ENCODE data around the gene WDR62. TPM values are rescaled to one million over a fixed set of nuclear protein-coding genes. Genes with fewer than 3 reads are reported as not detected.

WDR62 gene
- total RNA-seq, 2 donors from 2014 or later: 17.5 to 84.0 TPM

Other genes with a start within 250 kb of the WDR62 start
- gene PRODH2, start 242.1 kb upstream of the WDR62 start, total RNA-seq: not detected
- gene NPHS1, start 202.4 kb upstream of the WDR62 start, total RNA-seq: under 1 TPM in 1 of 2 donors, not detected in 1; 0.10 TPM
- 1 to 10 TPM; 1.2 to 3.3 TPM for gene KIRREL2, start 198.0 kb upstream of the WDR62 start, total RNA-seq
- 1 to 10 TPM; 2.9 to 9.3 TPM for gene APLP1, start 186.3 kb upstream of the WDR62 start, total RNA-seq
- 100 to 1,000 TPM in 1 of 2 donors, 10 to 100 TPM in 1; 58.9 to 144 TPM for gene NFKBID, start 154.4 kb upstream of the WDR62 start, total RNA-seq
- gene HCST, start 152.4 kb upstream of the WDR62 start, total RNA-seq: 10 to 100 TPM; 40.0 to 48.5 TPM
- gene TYROBP, start 146.6 kb upstream of the WDR62 start, total RNA-seq: under 1 TPM in 1 of 2 donors, not detected in 1; 0.75 TPM
- gene LRFN3, start 118.5 kb upstream of the WDR62 start, total RNA-seq: 10 to 100 TPM in 1 of 2 donors, 1 to 10 TPM in 1; 6.4 to 10.1 TPM
- gene SDHAF1, start 59.7 kb upstream of the WDR62 start, total RNA-seq: 10 to 100 TPM; 23.0 to 24.7 TPM
- 1 to 10 TPM; 1.8 to 2.6 TPM for gene SYNE4, start 46.1 kb upstream of the WDR62 start, total RNA-seq
- gene ALKBH6, start 40.7 kb upstream of the WDR62 start, total RNA-seq: 10 to 100 TPM; 50.4 to 74.0 TPM
- gene CLIP3, start 22.0 kb upstream of the WDR62 start, total RNA-seq: under 1 TPM; 0.66 to 0.96 TPM
- gene THAP8, start 612 bp upstream of the WDR62 start, total RNA-seq: 1 to 10 TPM; 3.5 to 4.1 TPM
- not detected for gene OVOL3, start 56.2 kb downstream of the WDR62 start, total RNA-seq
- 10 to 100 TPM; 39.1 to 66.3 TPM for gene POLR2I, start 60.0 kb downstream of the WDR62 start, total RNA-seq
- gene TBCB, start 60.6 kb downstream of the WDR62 start, total RNA-seq: 100 to 1,000 TPM in 1 of 2 donors, 10 to 100 TPM in 1; 94.4 to 107 TPM
- gene CAPNS1, start 85.2 kb downstream of the WDR62 start, total RNA-seq: 100 to 1,000 TPM; 234 to 377 TPM
- gene COX7A1, start 97.5 kb downstream of the WDR62 start, total RNA-seq: not detected
- 1 to 10 TPM; 2.6 to 6.4 TPM for gene ZNF565, start 159.8 kb downstream of the WDR62 start, total RNA-seq
- gene ZNF146, start 160.2 kb downstream of the WDR62 start, total RNA-seq: 10 to 100 TPM; 64.1 to 90.3 TPM

All from activated naive CD4-positive, alpha-beta T cell treated with anti-CD3 and anti-CD28 coated beads, Interleukin-2, amount 50 U/mL, for 72 hours (primary cell).